Activated CD4-positive, alpha-beta T cell treated with anti-CD3 and anti-CD28 coated beads, Interleukin-2, amount 50 U/mL, for 4 hours (primary cell): ENCODE measurements around the gene FSHR.

Source experiments
- DNase-seq, 2 experiments: peaks; one replicate each; pipeline ENCODE4 v3.0.0-alpha.2; 2020

FSHR gene

DNA sequence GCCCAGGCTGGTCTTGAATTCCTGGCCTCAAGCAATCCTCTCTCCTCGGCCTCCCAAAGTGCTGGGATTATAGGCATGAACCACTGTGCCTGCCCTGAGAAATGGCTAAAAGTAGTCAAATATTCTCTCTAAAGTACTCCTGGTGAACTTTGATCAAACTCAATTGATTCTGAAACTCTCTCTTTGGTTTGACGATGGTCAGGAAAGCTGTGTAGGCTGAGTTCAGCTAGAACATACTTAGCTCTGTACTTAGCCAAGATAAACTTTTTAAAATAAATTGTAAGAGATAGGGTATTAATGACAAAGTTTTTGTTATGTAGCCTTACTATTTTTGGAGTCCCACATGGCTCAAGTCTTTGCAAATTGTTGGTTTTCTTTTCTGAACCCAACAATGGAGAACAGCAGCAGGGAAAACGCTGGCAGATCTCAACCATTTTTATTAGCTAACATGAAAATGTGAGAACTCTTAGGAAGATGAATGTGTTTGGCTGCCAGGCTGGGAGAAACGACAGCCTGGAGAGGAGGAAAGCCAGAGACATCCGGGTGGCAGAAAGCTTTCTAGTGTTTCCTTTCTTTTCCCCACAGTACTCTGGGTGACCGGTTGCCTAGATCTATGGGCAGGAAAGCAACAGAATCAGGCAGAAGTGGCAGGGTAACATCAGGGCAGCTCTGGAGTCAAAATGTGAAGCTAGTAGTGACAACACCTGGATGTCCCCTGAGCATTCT, 205.8 kb downstream of the FSHR start:
- DNase-seq, result no peak

DNA sequence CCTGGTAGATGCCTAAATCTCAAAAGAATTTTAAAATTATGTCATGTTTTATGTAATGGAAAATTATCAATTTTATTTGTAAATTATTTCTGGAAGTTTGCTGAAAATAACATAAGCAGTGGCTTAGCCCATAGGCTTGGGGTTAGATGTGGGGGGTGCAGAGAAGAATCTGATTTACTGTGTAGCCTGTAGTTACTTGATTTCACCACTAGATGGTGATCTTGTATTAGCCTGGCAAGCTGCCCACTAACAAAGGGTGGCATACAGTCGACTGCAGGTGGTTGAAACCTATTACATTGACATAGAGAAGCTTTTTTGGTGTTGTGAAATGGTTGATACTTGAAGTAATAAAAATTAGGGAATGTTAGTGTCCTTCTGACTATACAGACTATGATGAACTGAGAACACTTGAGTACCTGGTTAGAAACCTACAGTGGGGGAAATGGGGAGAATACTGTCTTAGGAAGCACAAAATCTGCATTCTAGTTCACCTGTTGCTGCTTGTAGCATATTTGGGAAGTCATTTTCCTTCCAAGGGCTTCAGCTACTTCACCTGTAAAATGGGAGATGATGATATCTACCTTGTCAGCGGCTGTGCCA, 207.8 kb downstream of the FSHR start:
- no peak for DNase-seq

DNA sequence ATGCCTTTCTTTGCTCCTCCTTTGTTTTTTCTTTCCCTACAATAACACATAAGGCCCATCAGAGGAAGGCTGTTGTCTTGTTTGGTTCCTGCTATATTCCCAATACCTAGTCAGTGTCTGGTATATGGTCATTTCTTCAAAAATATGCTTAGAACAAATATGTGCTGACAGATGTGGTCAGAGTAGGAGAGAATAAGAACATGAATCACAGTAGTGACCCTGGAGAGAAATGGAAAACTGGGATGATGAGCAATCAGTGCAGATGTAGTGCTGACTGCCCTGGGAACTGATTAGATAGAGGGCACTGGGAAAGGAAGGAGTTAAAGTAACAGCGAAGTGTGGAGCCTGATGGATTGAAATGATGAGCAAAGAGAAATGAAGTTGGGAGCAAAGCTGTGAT, 209.4 kb downstream of the FSHR start:
- no peak for DNase-seq

DNA sequence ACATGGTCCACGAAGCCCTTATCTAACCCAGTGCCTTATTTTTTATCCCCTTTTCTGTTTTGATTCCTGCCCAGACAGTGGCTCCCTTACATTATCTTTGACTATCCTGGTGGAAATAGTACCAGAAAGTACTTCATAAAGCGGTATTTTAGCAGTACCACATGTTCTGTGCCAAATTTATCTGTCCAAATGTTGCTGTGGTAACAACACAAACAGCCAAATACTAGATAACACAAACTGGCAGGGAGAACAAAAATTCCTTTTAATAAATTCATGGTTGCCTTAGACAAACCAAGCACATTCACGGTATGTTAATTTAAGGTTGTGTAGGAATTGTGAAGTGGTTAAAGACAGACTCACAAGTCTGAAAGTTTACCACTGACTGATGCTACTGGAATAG, 210.9 kb downstream of the FSHR start:
- no peak for DNase-seq

DNA sequence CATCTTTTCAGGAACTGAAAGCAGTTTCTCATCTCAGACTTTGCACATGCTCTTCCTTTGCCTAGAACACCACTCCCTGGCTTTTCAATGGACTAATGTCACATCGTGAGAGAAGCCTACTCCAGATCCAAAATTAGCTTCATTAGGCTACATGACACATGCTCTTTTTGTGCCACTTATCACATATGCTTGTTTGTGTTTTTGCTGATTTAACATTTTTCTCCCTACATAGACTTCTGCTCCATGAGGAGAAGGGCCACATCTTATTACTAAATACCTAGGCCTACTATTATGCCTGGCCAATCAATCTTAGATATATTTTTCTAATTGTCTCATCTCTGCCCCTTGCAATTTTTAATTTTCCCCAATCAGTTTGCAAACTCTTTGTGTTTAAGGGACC, 212.4 kb downstream of the FSHR start:
- DNase-seq, result no peak

DNA sequence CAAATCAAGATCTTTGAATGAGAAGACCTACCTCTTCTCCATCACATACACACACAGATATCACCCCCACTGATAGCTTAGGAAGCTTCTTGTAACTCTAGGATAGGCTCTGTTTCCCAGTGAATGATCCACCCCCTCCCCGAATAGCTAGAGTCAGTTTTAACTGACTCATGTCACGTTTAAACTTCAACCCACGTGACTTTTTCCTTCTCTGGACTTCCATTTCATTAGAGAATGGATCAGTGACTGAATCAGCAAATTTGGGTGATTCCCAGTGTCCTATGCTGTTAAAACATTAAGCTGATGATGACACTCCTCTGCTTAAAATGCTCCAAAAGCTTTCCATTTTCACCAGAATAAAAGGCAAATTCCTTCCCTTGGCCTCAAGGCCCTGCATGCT, 212.9 kb downstream of the FSHR start:
- no peak for DNase-seq

DNA sequence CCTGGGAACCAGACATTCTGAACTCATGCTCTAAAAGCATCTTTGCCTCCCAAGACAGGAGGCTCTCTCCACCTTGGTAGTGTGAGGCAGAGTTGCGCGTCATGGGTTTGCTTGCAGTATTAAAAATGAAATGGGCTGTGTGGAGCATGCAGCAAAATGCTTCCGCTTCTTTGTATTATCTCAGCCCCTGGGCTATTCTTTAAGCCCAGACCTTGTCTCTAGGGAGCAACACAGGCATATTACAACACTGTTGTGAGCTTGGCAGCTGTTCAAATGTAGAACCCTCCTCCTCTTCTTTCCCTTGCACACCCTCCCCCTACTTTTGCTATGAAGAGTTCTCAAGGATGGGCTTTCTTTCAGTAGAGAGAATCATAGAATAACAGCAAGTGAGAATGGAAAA, 213.7 kb downstream of the FSHR start:
- no peak for DNase-seq

DNA sequence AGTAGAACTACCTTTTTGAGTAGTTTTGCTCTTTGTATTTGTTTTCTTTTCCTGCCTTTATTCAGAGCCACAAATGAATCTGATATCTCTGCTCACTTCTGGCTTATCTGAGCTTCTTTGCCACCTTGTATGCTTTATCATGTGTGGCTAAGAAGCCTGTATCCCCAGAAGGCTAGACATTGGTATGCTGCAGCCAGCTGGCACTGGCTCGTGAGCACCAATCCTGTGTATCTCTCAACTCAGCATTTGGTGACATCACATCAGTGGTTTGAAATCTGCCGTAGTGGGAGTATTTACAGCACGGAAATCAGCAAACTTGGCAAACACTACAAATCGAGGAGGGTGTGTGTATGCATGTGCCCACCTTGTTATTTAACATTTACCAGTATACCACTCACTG, 215.1 kb downstream of the FSHR start:
- no peak for DNase-seq

DNA sequence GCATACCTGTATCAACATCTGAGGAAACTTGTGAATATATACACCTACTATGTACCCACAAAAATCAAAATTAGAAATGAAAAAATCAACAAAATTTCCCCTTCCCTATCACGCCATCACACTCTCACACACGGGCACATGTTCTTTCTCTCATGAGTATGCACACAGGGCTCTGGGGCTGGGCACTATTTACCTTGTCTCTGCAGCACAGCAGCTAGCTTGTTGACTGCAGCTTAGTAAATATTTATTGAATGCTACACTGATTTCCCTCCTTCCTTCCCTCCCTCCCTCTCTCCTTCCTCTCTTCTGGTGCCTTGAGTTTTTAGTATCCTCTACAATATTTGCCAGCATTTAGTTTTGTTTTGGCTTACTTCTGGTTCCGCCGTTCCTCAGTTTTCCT, 216.1 kb downstream of the FSHR start:
- DNase-seq, result no peak

DNA sequence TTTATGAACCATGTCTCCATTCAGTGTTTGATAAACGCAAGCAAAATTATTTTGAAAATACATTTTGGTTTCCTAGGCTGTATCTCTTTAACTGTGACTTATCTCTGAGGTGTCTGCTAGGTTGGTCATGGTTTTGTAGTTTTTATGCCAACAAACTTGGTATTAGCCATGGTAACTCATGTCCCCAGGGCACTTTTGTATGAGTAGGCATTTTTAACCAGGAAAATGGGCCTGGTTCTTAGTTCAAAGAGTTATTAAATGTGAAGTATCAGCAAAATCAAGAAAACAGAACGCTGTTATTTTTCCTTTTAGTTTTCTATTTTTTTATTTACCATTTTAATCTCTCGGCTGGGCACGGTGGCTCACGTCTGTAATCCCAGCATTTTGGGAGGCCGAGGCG, 219.5 kb downstream of the FSHR start:
- DNase-seq, result no peak

DNA sequence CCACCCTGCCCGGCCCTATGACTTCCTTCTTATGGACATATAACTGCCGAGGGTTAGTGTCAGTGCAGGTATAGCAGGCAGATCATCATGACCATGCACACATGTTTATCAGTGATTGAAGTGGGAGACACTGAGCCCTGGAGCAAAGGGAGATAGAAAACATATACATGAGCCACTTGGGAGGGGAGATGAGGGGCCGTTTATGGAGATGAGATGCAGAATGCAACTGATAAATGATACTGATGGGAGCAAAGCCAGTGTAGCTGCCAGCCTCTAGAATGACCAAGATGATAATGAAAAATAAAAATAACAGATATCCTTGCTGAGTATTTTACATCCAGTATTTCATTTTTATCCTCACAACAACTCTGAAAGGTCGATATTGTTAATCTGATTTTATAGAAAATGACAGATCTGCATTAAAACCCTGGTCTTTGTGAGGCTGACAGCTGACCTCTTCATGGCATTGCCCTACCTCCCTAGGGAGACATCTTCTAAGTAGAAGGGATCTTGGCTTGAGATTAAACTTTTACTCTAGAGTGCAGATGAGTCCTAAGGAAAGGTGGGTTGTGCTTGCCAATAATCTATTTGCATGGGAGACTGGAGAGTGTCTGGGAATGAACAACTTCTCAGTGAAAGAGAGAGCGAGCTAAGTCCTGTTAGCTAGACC, 220.4 kb downstream of the FSHR start:
- DNase-seq, result no peak

DNA sequence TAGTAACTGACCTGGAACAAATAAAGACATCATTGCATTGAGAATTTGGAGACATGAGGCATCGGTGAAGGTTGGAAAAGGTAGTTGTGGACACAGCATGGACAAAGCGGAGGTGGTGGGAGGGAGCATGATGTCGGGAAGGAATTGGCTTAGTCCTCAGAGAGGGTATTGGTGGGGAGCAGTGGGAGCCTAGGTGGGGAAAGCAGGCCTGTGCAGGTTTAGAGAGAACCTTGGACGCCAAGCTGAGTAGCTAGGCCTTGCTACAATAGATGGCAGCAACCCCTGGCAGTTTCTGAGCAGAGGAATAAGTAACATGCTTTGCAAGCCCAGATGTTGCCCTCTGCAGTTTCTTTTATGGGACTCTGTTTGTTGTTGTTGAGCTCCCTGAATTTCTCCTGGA, 221.6 kb downstream of the FSHR start:
- no peak for DNase-seq

DNA sequence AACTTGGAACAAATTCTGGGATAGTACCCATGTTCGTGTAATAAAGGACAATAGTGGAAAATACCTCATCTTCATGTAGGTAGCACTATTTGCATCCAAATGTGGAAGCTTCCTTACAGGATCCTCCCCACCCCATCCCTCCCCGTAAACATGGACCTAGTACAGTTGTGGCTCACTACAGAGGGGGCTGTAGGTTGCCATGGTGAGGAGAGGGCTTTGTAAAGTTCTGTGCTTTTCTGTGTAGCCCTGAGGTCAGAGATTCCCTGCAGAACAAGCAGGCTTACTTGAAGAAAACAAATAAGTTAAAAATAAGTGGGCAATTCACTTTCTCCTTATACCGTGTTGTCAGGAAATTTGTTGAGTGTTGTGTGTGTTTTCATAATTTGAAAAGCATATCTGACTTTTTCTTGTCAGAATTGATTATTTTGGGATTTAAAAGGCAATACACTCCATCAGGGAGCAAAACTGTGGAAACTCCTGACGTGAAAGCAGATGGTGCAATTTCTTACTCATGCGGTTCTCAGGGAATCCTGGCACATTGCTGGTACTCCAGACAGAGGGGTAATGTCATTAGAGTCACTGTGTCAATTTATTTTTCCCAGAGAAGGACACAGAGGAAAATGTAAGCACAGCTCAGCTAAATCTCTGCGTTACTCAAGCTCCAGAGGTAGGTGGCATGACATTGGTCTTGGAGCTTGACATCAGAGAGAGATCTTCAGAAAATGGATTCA, 224.6 kb downstream of the FSHR start:
- no peak for DNase-seq

DNA sequence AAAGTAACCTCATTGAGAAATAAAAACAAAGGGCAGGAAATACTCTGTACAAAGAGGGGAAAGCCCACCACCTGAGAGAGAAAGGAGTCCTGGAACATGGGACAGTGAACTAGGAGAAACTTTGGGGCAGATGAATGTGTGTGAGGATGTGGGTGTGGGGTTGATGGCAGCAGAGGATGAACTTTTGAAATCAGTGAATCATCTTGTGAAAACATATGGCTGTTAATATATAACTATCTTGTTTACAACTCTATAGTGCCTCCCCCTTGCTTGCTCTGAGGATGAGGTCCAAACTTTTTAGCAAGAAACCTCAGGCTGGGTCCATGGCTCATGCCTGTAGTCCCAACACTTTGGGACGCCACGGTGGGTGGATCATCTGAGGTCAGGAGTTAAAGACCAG, 227.0 kb downstream of the FSHR start:
- DNase-seq, result no peak

DNA sequence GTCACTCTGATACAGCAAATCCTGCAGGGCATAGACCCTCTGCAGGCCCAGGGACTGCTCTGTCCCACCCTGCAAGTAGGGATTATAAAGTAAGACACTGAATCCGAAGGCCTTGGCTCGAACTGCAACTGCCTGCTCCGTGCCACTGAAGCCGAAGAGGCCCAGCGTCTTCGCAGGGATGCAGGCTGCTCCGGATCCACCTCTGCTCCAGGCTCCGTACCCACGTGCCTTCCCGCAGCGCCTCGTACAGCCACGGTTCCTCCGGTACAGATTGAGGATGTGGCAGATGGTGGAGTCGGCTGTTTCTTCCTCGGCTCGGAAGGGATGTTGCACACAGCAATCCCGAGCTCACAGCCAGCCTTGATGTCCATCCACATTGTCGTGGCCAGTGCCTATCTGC, 238.4 kb downstream of the FSHR start:
- no peak for DNase-seq

DNA sequence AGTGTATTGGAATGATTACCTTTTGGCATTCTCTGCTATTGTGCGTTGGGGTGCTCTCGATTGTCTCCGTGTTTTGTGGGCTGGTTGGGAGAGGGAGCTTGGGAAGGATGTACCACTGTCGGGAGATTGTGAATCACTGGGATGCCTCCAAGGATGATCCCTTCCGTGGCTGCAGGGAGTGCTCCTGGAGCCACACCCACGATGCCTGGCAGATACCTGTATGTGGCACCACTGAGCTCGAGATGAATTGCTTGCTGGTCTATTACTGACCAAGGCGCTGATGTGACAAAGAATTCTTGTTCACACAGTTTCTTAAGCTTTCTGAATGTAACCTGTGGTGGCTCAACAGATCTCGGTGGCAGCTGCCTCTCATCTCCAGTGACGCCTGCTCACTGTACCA, 239.1 kb downstream of the FSHR start:
- DNase-seq, result no peak

DNA sequence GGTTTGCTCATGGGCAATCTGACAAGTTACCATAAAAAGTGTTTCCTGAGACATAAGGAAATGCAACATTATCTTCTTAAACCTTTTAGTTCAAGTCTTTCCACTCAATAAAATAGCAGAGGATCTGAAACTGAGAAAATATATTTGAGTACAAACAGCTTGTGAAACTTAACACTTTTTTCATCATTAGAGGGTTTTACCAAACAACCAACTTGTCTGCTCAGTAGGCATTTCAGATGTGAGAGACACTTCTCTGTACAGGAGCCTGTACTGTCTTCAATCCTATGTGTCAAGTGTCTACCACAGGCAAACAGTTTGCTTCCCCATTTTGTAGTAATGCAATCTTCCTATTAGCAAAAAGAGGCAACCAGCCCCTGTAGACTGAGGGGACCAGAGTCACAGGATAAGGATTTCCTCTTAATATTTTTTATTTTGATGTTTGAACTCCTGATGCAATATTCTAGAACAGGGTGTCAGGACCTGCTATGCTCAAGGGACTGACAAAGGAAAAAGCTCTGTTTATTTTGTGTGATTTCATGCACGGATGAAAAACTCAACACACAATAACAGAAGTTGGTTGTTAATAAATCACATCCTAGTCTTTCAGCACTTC, 239.7 kb downstream of the FSHR start:
- DNase-seq, result no peak
